HEK293 (cell line): ENCODE data around the gene MAML1.

ENCODE experiments used
- CTCF ChIA-PET: fragments of 350-600 bp; formaldehyde crosslinking; extraction: SDS; loops from one replicate; lab custom pipeline; 2021; ENCODE audit warnings: antibody characterized with exemption; lab: Yijun Ruan, JAX
- POLR2A ChIA-PET: fragments of 300-600 bp; formaldehyde crosslinking; extraction: SDS; loops from one replicate; lab custom pipeline; 2020; ENCODE audit warnings: antibody characterized with exemption, inconsistent platforms; lab: Yijun Ruan, JAX
- H3K27ac ChIP-seq: fragments of 200-500 bp; sonication (Bioruptor generic); 2 replicates; pipeline ENCODE4 v1.5.1; 2014; ENCODE audit warnings: low read depth, low read length, control low read depth, inconsistent platforms; ENCODE audit errors: extremely low read depth
- H3K36me3 ChIP-seq, 2 experiments: fragments of 200-500 bp in 1 of 2; sonication (Bioruptor generic) in 1 of 2; 1 replicate in 1 of 2; 2 replicates in 1 of 2; pipeline ENCODE4 v1.5.1; 2014 to 2017; ENCODE audit warnings: inconsistent platforms in 2 of 2, low read length in 2 of 2; ENCODE audit not compliant: control insufficient read depth in 2 of 2, insufficient read depth in 1 of 2
- H3K4me1 ChIP-seq: fragments of 200-500 bp; sonication (Bioruptor generic); 2 replicates; pipeline ENCODE4 v1.5.1; 2014; ENCODE audit warnings: mild to moderate bottlenecking, low read length, inconsistent platforms; ENCODE audit not compliant: control insufficient read depth, insufficient read depth
- H3K4me3 ChIP-seq: 2 replicates; pipeline ENCODE4 v1.5.1; 2011; ENCODE audit warnings: low read depth, mild to moderate bottlenecking, control low read depth, low read length, moderate library complexity
- H3K9me3 ChIP-seq: fragments of 200-500 bp; sonication (Bioruptor generic); 2 replicates; pipeline ENCODE4 v1.5.1; 2014; ENCODE audit warnings: low read depth, low read length, inconsistent platforms; ENCODE audit not compliant: control insufficient read depth, insufficient read depth
- ATF2 ChIP-seq: fragments of 450-650 bp; formaldehyde crosslinking; IDR thresholded peaks from 2 replicates; pipeline ENCODE4 v1.5.1; 2016; ENCODE audit warnings: missing biosample characterization, missing genetic modification characterization, low read depth
- EGR2 ChIP-seq: fragments of 450-650 bp; formaldehyde crosslinking; IDR thresholded peaks from 2 replicates; pipeline ENCODE4 v1.5.1; 2016; ENCODE audit warnings: low read depth, missing biosample characterization, missing genetic modification characterization
- GLI2 ChIP-seq: fragments of 450-650 bp; formaldehyde crosslinking; IDR thresholded peaks from 2 replicates; pipeline ENCODE4; 2017; ENCODE audit warnings: missing biosample characterization, missing genetic modification characterization, low read depth, borderline replicate concordance
- KLF10 ChIP-seq: fragments of 450-650 bp; IDR thresholded peaks from 2 replicates; pipeline ENCODE4 v1.5.1; 2018; ENCODE audit warnings: missing biosample characterization, mild to moderate bottlenecking, missing genetic modification characterization
- KLF8 ChIP-seq: fragments of 450-650 bp; formaldehyde crosslinking; IDR thresholded peaks from 2 replicates; pipeline ENCODE4 v1.5.1; 2016; ENCODE audit warnings: missing biosample characterization, missing genetic modification characterization
- KLF9 ChIP-seq: fragments of 450-650 bp; formaldehyde crosslinking; IDR thresholded peaks from 2 replicates; pipeline ENCODE4 v1.5.1; 2016; ENCODE audit warnings: missing biosample characterization, missing genetic modification characterization, low read depth
- OSR2 ChIP-seq: fragments of 450-650 bp; formaldehyde crosslinking; IDR thresholded peaks from 2 replicates; pipeline ENCODE4 v1.5.1; 2016; ENCODE audit warnings: missing biosample characterization, missing genetic modification characterization
- SALL2 ChIP-seq: fragments of 450-650 bp; formaldehyde crosslinking; IDR thresholded peaks from 2 replicates; pipeline ENCODE4 v1.5.0; 2017; ENCODE audit warnings: missing biosample characterization, mild to moderate bottlenecking, missing genetic modification characterization, borderline replicate concordance
- TCF7L2 ChIP-seq: IDR thresholded peaks from 2 replicates; pipeline ENCODE4 v1.6.1; 2011; ENCODE audit warnings: low read depth, mild to moderate bottlenecking, inconsistent platforms, low read length, moderate library complexity, borderline replicate concordance
- TSHZ1 ChIP-seq: fragments of 450-650 bp; formaldehyde crosslinking; IDR thresholded peaks from 2 replicates; pipeline ENCODE4 v1.5.1; 2016; ENCODE audit warnings: missing biosample characterization, missing genetic modification characterization, borderline replicate concordance
- ZBTB44 ChIP-seq: fragments of 450-650 bp; IDR thresholded peaks from 2 replicates; pipeline ENCODE4 v1.5.1; 2018; ENCODE audit warnings: missing biosample characterization, mild to moderate bottlenecking, missing genetic modification characterization
- ZNF133 ChIP-seq: fragments of 450-650 bp; formaldehyde crosslinking; IDR thresholded peaks from 2 replicates; pipeline ENCODE4 v1.5.1; 2016; ENCODE audit warnings: missing biosample characterization, missing genetic modification characterization
- ZNF18 ChIP-seq: fragments of 450-650 bp; formaldehyde crosslinking; IDR thresholded peaks from 2 replicates; pipeline ENCODE4 v1.5.1; 2016; ENCODE audit warnings: missing biosample characterization, missing genetic modification characterization
- ZNF274 ChIP-seq, 2 experiments: fragments of 200-500 bp in 1 of 2; fragments of 450-650 bp in 1 of 2; sonication (Bioruptor generic) in 1 of 2; formaldehyde crosslinking in 1 of 2; IDR thresholded peaks; 2 replicates each; pipeline versions ENCODE4 v1.5.1 to v1.6.1; 2014 to 2016; ENCODE audit warnings: borderline replicate concordance in 1 of 2, inconsistent platforms in 1 of 2, low read length in 1 of 2, missing biosample characterization in 1 of 2, missing genetic modification characterization in 1 of 2
- ZNF341 ChIP-seq: fragments of 450-650 bp; formaldehyde crosslinking; IDR thresholded peaks from 2 replicates; pipeline ENCODE4; 2016; ENCODE audit warnings: low read depth, missing biosample characterization, missing genetic modification characterization
- ZNF394 ChIP-seq: fragments of 450-650 bp; formaldehyde crosslinking; IDR thresholded peaks from 2 replicates; pipeline ENCODE4 v1.5.1; 2016; ENCODE audit warnings: missing biosample characterization, missing genetic modification characterization, mild to moderate bottlenecking, moderate library complexity, borderline replicate concordance
- ZNF521 ChIP-seq: fragments of 450-650 bp; formaldehyde crosslinking; IDR thresholded peaks from 2 replicates; pipeline ENCODE4 v1.5.1; 2017; ENCODE audit warnings: missing biosample characterization, mild to moderate bottlenecking, missing genetic modification characterization
- ZNF558 ChIP-seq: fragments of 450-650 bp; formaldehyde crosslinking; IDR thresholded peaks from 2 replicates; pipeline ENCODE4 v1.5.1; 2016; ENCODE audit warnings: missing biosample characterization, missing genetic modification characterization
- ZNF621 ChIP-seq: fragments of 450-650 bp; formaldehyde crosslinking; IDR thresholded peaks from 2 replicates; pipeline ENCODE4 v1.5.1; 2017; ENCODE audit warnings: missing biosample characterization, missing genetic modification characterization
- ZNF629 ChIP-seq: fragments of 450-650 bp; formaldehyde crosslinking; IDR thresholded peaks from 2 replicates; pipeline ENCODE4 v1.5.1; 2017; ENCODE audit warnings: missing biosample characterization, missing genetic modification characterization
- ZNF660 ChIP-seq: fragments of 450-650 bp; IDR thresholded peaks from 2 replicates; pipeline ENCODE4 v1.5.1; 2018; ENCODE audit warnings: missing biosample characterization, mild to moderate bottlenecking, missing genetic modification characterization
- ZNF791 ChIP-seq: fragments of 450-650 bp; formaldehyde crosslinking; IDR thresholded peaks from 2 replicates; pipeline ENCODE4 v1.5.1; 2016; ENCODE audit warnings: missing biosample characterization, missing genetic modification characterization
- ZNF843 ChIP-seq: fragments of 450-650 bp; formaldehyde crosslinking; IDR thresholded peaks from 2 replicates; pipeline ENCODE4 v1.5.1; 2016; ENCODE audit warnings: missing biosample characterization, missing genetic modification characterization
- TF ChIP-seq, protein P1 (sequence below): fragments of 450-650 bp; formaldehyde crosslinking; IDR thresholded peaks from 2 replicates; pipeline ENCODE4 v1.5.1; 2017; ENCODE audit warnings: missing biosample characterization, missing genetic modification characterization
- TF ChIP-seq, protein P2 (sequence below): fragments of 450-650 bp; formaldehyde crosslinking; IDR thresholded peaks from 2 replicates; pipeline ENCODE4 v1.5.1; 2016; ENCODE audit warnings: missing biosample characterization, missing genetic modification characterization

Gene MAML1

GRCh38 chr5:179730852-179731251 is 1.8 kb upstream of the MAML1 start (continued):
- TF ChIP-seq TCF7L2, result no peak
- TF ChIP-seq, all 188 proteins: peak for 10

DNA sequence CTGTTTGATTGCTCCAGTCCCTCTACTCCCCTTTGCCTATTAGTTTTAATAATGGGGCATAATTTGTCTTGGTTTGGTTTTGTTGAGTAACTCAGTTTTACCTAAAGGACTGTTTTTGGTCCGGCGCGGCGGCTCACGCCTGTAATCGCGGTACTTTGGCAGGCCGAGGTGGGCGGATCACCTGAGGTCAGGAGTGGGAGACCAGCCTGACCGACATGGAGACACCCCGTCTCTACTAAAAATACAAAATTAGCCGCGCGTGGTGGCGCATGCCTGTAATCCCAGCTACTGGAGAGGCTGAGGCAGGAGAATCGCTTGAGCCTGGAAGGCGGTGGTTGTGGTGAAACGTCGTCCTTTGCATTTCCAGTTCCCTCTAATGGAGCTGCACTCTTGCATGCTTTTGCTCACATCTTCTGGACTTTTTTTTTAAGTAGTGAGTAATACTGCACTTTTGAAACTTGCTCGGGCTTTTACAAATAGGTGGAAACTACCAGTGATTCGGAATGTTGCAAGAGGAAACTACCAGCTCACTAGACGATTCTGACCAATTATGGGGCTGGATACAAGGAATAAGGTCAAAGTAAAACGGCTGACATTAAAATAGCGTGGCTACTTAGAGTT is 721 bp upstream of the MAML1 start:
- Histone ChIP-seq H3K4me1 (peaks cover 2% of the 10 kb centered on the region; the same call in 1 of the 2 replicates), H3K27ac (peak overlapping the region; percentile 12), H3K9me3 (no peaks in the 10 kb centered on the region), H3K4me3 (peak overlapping the region; percentile 12; the same call in 1 of the 2 replicates), H3K36me3 (peaks cover 31 to 45% of the 10 kb centered on the region in 2 experiments)
- ChIA-PET CTCF (interaction anchor here (0.7 kb wide), 1 partner anchor 668 kb away, joined by 3 read pairs; no protein-coding TSS in a partner anchor), POLR2A (interaction anchor here (0.6 to 2.9 kb wide), 16 partner anchors 9 to 172 kb away, joined by 3 to 16 read pairs (median 4); partner anchors contain the start of genes HNRNPH1 and SQSTM1)
- TF ChIP-seq ZNF274 (IDR thresholded peaks at IDR 0.05; ENCODE audit: low read length) (no peak), ZNF274 (tag by site-specific recombination; IDR thresholded peaks at IDR 0.05; ENCODE audit: borderline replicate concordance) (no peak), ATF2 (no peak), ZNF394 (no peak), OSR2 (peak; percentile 48; the same call in 1 of the 2 replicates), ZNF558 (no peak), TCF7L2 (no peak), KLF10 (tag by site-specific recombination) (no peak), ZNF791 (tag by site-specific recombination) (no peak), ZNF133 (tag by site-specific recombination) (no peak), ZNF341 (no peak), KLF9 (tag by site-specific recombination) (no peak), ZNF843 (tag by site-specific recombination) (no peak), KLF8 (no peak), GLI2 (tag by site-specific recombination) (no peak), ZBTB44 (peak; percentile 97), EGR2 (tag by site-specific recombination) (0 out of 2 replicates have a peak, but pooled peaks have one; percentile 24), ZNF660 (no peak), ZNF521 (tag by site-specific recombination) (no peak), SALL2 (tag by site-specific recombination) (no peak), ZNF621 (no peak), TSHZ1 (tag by site-specific recombination) (no peak), ZNF629 (tag by site-specific recombination) (no peak), ZNF18 (no peak)
- TF ChIP-seq, protein P1, sequence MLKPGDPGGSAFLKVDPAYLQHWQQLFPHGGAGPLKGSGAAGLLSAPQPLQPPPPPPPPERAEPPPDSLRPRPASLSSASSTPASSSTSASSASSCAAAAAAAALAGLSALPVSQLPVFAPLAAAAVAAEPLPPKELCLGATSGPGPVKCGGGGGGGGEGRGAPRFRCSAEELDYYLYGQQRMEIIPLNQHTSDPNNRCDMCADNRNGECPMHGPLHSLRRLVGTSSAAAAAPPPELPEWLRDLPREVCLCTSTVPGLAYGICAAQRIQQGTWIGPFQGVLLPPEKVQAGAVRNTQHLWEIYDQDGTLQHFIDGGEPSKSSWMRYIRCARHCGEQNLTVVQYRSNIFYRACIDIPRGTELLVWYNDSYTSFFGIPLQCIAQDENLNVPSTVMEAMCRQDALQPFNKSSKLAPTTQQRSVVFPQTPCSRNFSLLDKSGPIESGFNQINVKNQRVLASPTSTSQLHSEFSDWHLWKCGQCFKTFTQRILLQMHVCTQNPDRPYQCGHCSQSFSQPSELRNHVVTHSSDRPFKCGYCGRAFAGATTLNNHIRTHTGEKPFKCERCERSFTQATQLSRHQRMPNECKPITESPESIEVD (tag by site-specific recombination), result no peak
- TF ChIP-seq, protein P2, sequence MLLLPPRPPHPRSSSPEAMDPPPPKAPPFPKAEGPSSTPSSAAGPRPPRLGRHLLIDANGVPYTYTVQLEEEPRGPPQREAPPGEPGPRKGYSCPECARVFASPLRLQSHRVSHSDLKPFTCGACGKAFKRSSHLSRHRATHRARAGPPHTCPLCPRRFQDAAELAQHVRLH (tag by site-specific recombination), result no peak
